ENCODE measurements around the gene SLC25A24.
A peak's percentile ranks its signal among the peaks of the same experiment; 100 is the strongest.

The SLC25A24 gene

GRCh38 chr1:108106775-108107174 is 93.4 kb downstream of the SLC25A24 start:
- Histone ChIP-seq H3F3A (ENCODE audit: low read depth) (peaks cover 3% of the 10 kb centered on the region; the same call in 1 of the 2 replicates), H3K9ac (ENCODE audit: low read depth, low read length, poor library complexity, severe bottlenecking) (no peak overlapping the region), H4K20me1 (ENCODE audit: insufficient read depth, low read length, poor library complexity, severe bottlenecking) (no peaks in the 10 kb centered on the region), H2AFZ (ENCODE audit: low read length) (no peak overlapping the region), H3K27me3 (ENCODE audit: insufficient read depth, low read length, poor library complexity, severe bottlenecking) (no peaks in the 10 kb centered on the region), H3K36me3 (ENCODE audit: insufficient read depth, low read length) (no peaks in the 10 kb centered on the region), H3K9me2 (replicated peaks; ENCODE audit: low read depth, low read length) (no peaks in the 10 kb centered on the region), H3K4me1 (ENCODE audit: insufficient read depth, low read length, poor library complexity, severe bottlenecking) (peaks cover 47% of the 10 kb centered on the region), H3K4me3 (ENCODE audit: low read length, poor library complexity, severe bottlenecking) (no peak overlapping the region), H3K9me3 (ENCODE audit: insufficient read depth, low read depth, low read length) (peaks cover 4% of the 10 kb centered on the region; the same call in 1 of the 2 replicates), H3K4me2 (ENCODE audit: low read depth, low read length, poor library complexity, severe bottlenecking) (no peak overlapping the region), H3K79me2 (ENCODE audit: insufficient read depth, low read length) (no peaks in the 10 kb centered on the region)
- TF ChIP-seq EZH2phosphoT487 (IDR thresholded peaks at IDR 0.05; ENCODE audit: borderline replicate concordance): no peak
- no peak for TF ChIP-seq CTCF (conservative IDR thresholded peaks at IDR 0.05; ENCODE audit: low read length)

- Histone ChIP-seq H3K4me2 (ENCODE audit: low read depth, low read length, poor library complexity, severe bottlenecking) (no peak overlapping the region), H3K4me3 (ENCODE audit: low read length, poor library complexity, severe bottlenecking) (no peak overlapping the region), H3K27me3 (ENCODE audit: insufficient read depth, low read length, poor library complexity, severe bottlenecking) (no peaks in the 10 kb centered on the region), H3F3A (ENCODE audit: low read depth) (peaks cover 3% of the 10 kb centered on the region; the same call in 1 of the 2 replicates), H3K9me2 (replicated peaks; ENCODE audit: low read depth, low read length) (no peaks in the 10 kb centered on the region), H4K20me1 (ENCODE audit: insufficient read depth, low read length, poor library complexity, severe bottlenecking) (no peaks in the 10 kb centered on the region), H3K9ac (ENCODE audit: low read depth, low read length, poor library complexity, severe bottlenecking) (no peak overlapping the region), H3K9me3 (ENCODE audit: insufficient read depth, low read depth, low read length) (no peaks in the 10 kb centered on the region), H2AFZ (ENCODE audit: low read length) (0 out of 2 replicates have a peak overlapping the region, but pooled peaks have one; percentile 6), H3K36me3 (ENCODE audit: insufficient read depth, low read length) (no peaks in the 10 kb centered on the region), H3K4me1 (ENCODE audit: insufficient read depth, low read length, poor library complexity, severe bottlenecking) (peaks cover 69% of the 10 kb centered on the region), H3K79me2 (ENCODE audit: insufficient read depth, low read length) (no peaks in the 10 kb centered on the region)
- TF ChIP-seq CTCF (conservative IDR thresholded peaks at IDR 0.05; ENCODE audit: low read length) (no peak), EZH2phosphoT487 (IDR thresholded peaks at IDR 0.05; ENCODE audit: borderline replicate concordance) (no peak)
Measured at GRCh38 chr1:108100148-108100547, 100.0 kb downstream of the SLC25A24 start.

GRCh38 chr1:108097018-108097417 is 103.1 kb downstream of the SLC25A24 start:
- Histone ChIP-seq H3K4me1 (ENCODE audit: insufficient read depth, low read length, poor library complexity, severe bottlenecking) (peaks cover 56% of the 10 kb centered on the region), H3K4me2 (ENCODE audit: low read depth, low read length, poor library complexity, severe bottlenecking) (peak overlapping the region; percentile 34), H3K79me2 (ENCODE audit: insufficient read depth, low read length) (no peaks in the 10 kb centered on the region), H3K36me3 (ENCODE audit: insufficient read depth, low read length) (no peaks in the 10 kb centered on the region), H3K9me3 (ENCODE audit: insufficient read depth, low read depth, low read length) (no peaks in the 10 kb centered on the region), H4K20me1 (ENCODE audit: insufficient read depth, low read length, poor library complexity, severe bottlenecking) (no peaks in the 10 kb centered on the region), H3K27me3 (ENCODE audit: insufficient read depth, low read length, poor library complexity, severe bottlenecking) (no peaks in the 10 kb centered on the region), H2AFZ (ENCODE audit: low read length) (no peak overlapping the region), H3K4me3 (ENCODE audit: low read length, poor library complexity, severe bottlenecking) (no peak overlapping the region), H3K9ac (ENCODE audit: low read depth, low read length, poor library complexity, severe bottlenecking) (no peak overlapping the region), H3K9me2 (replicated peaks; ENCODE audit: low read depth, low read length) (no peaks in the 10 kb centered on the region), H3F3A (ENCODE audit: low read depth) (no peaks in the 10 kb centered on the region)
- TF ChIP-seq CTCF (conservative IDR thresholded peaks at IDR 0.05; ENCODE audit: low read length) (no peak), EZH2phosphoT487 (IDR thresholded peaks at IDR 0.05; ENCODE audit: borderline replicate concordance) (no peak)
